IMR-90 (cell line): ENCODE results near the gene MXD4. TPM values are rescaled to one million over a fixed set of nuclear protein-coding genes. Genes with fewer than 3 reads are reported as not detected.

Experiments
- ATAC-seq: fragments of 200-7000 bp; cut with Tn5 transposase; 2 replicates; pipeline ENCODE4 v1.9.1; 2020; ENCODE audit warnings: low read depth, mild to moderate bottlenecking, moderate library complexity
- BruUV-seq: library from RNA; stranded (reverse); fragments of 400-500 nt; replicated peaks from 2 replicates; lab custom pipeline; 2021; lab: Mats Ljungman, UMichigan
- CTCF ChIA-PET: fragments of 300-600 bp; formaldehyde crosslinking; extraction: SDS; loops from one replicate; lab custom pipeline; 2021; ENCODE audit warnings: antibody characterized with exemption; lab: Yijun Ruan, JAX
- POLR2A ChIA-PET: fragments of 300-600 bp; sonication (Branson Sonifier 250); formaldehyde crosslinking; loops from one replicate; lab custom pipeline; 2022; ENCODE audit warnings: antibody characterized with exemption; ENCODE audit not compliant: unreplicated experiment; lab: Charles Lee
- DNase-seq: peaks from one replicate; pipeline ENCODE4 v3.0.0; 2013
- H2AFZ ChIP-seq: replicated peaks from 2 replicates; pipeline ENCODE3; 2013; ENCODE audit warnings: low read length, mild to moderate bottlenecking; ENCODE audit not compliant: poor library complexity
- H2AK5ac ChIP-seq: 2 replicates; pipeline ENCODE4 v1.6.1; 2013; ENCODE audit warnings: low read depth, low read length, inconsistent platforms
- H2AK9ac ChIP-seq: replicated peaks from 2 replicates; pipeline ENCODE3; 2013; ENCODE audit warnings: mild to moderate bottlenecking, low read depth, low read length, moderate library complexity; ENCODE audit not compliant: poor library complexity
- H2BK120ac ChIP-seq: 2 replicates; pipeline ENCODE4 v1.6.1; 2013; ENCODE audit warnings: low read depth, low read length, inconsistent platforms
- H2BK15ac ChIP-seq: 3 replicates; pipeline ENCODE4 v1.6.1; 2013; ENCODE audit warnings: low read depth, low read length, inconsistent platforms
- H2BK20ac ChIP-seq: 2 replicates; pipeline ENCODE4 v1.6.1; 2013; ENCODE audit warnings: low read depth, mild to moderate bottlenecking, inconsistent platforms, low read length, moderate library complexity
- H2BK5ac ChIP-seq: 2 replicates; pipeline ENCODE4 v1.6.1; 2013; ENCODE audit warnings: mild to moderate bottlenecking, low read depth, low read length, inconsistent platforms; ENCODE audit not compliant: poor library complexity, severe bottlenecking
- H3K14ac ChIP-seq: replicated peaks from 2 replicates; pipeline ENCODE4 v1.6.1; 2013; ENCODE audit warnings: low read depth, low read length, inconsistent platforms
- H3K18ac ChIP-seq: 2 replicates; pipeline ENCODE4 v1.6.1; 2013; ENCODE audit warnings: low read depth, low read length, control low read depth
- H3K23ac ChIP-seq: 2 replicates; pipeline ENCODE4 v1.6.1; 2013; ENCODE audit warnings: low read depth, low read length, inconsistent platforms
- H3K27ac ChIP-seq: 2 replicates; pipeline ENCODE4 v1.5.1; 2013; ENCODE audit warnings: mild to moderate bottlenecking, control low read depth, low read length; ENCODE audit not compliant: insufficient read depth
- H3K27me3 ChIP-seq: 2 replicates; pipeline ENCODE4 v1.6.1; 2013; ENCODE audit warnings: low read length; ENCODE audit not compliant: control insufficient read depth, insufficient read depth
- H3K36me3 ChIP-seq: 2 replicates; pipeline ENCODE4 v1.6.1; 2013; ENCODE audit warnings: low read length, mixed read lengths; ENCODE audit not compliant: control insufficient read depth, insufficient read depth
- H3K4ac ChIP-seq: 2 replicates; pipeline ENCODE4 v1.6.1; 2013; ENCODE audit warnings: low read depth, low read length, inconsistent platforms
- H3K4me1 ChIP-seq: 2 replicates; pipeline ENCODE4 v1.6.1; 2013; ENCODE audit warnings: low read length, mixed read lengths; ENCODE audit not compliant: control insufficient read depth, insufficient read depth
- H3K4me2 ChIP-seq: 2 replicates; pipeline ENCODE4 v1.6.1; 2013; ENCODE audit warnings: low read depth, mild to moderate bottlenecking, control low read depth, low read length, moderate library complexity
- H3K4me3 ChIP-seq: 2 replicates; pipeline ENCODE4 v1.5.1; 2013; ENCODE audit warnings: low read depth, mild to moderate bottlenecking, control low read depth, low read length, moderate library complexity; ENCODE audit not compliant: insufficient read depth
- H3K56ac ChIP-seq: 2 replicates; pipeline ENCODE4 v1.6.1; 2013; ENCODE audit warnings: low read length, inconsistent platforms; ENCODE audit not compliant: insufficient read depth; ENCODE audit errors: extremely low read depth
- H3K79me1 ChIP-seq, 2 experiments: 2 replicates each; pipeline ENCODE4 v1.6.1; 2013; ENCODE audit warnings: low read length in 2 of 2, inconsistent platforms in 1 of 2, low read depth in 1 of 2
- H3K9ac ChIP-seq: 2 replicates; pipeline ENCODE4 v1.6.1; 2013; ENCODE audit warnings: low read depth, low read length, control low read depth
- H3K9me1 ChIP-seq: 2 replicates; pipeline ENCODE4 v1.6.1; 2013; ENCODE audit warnings: low read length, inconsistent platforms; ENCODE audit not compliant: insufficient read depth
- H3K9me3 ChIP-seq: 2 replicates; pipeline ENCODE4 v1.6.1; 2013; ENCODE audit warnings: low read length; ENCODE audit not compliant: control insufficient read depth, insufficient read depth
- H4K20me1 ChIP-seq: 2 replicates; pipeline ENCODE4 v1.6.1; 2013; ENCODE audit warnings: low read length, inconsistent platforms; ENCODE audit not compliant: insufficient read depth
- H4K5ac ChIP-seq: 2 replicates; pipeline ENCODE4 v1.6.1; 2013; ENCODE audit warnings: mild to moderate bottlenecking, low read depth, low read length, control low read depth
- H4K8ac ChIP-seq, 2 experiments: 2 replicates each; pipeline ENCODE4 v1.6.1; 2013; ENCODE audit warnings: low read depth in 2 of 2, low read length in 2 of 2, control low read depth in 1 of 2, inconsistent platforms in 1 of 2
- H4K91ac ChIP-seq: 2 replicates; pipeline ENCODE4 v1.6.1; 2013; ENCODE audit warnings: low read depth, low read length, inconsistent platforms; ENCODE audit not compliant: insufficient read depth
- BHLHE40 ChIP-seq: fragments of 150-350 bp; IDR thresholded peaks from 2 replicates; pipeline ENCODE4 v1.6.1; 2016; ENCODE audit warnings: mild to moderate bottlenecking, low read depth, low read length
- CEBPB ChIP-seq: IDR thresholded peaks from 2 replicates; pipeline ENCODE4 v1.6.1; 2012; ENCODE audit warnings: low read depth, low read length, improper control_type of control experiment
- CHD1 ChIP-seq: IDR thresholded peaks from 2 replicates; pipeline ENCODE4 v1.6.1; 2012; ENCODE audit warnings: low read depth, low read length, improper control_type of control experiment
- ELK1 ChIP-seq: fragments of 150-350 bp; IDR thresholded peaks from 2 replicates; pipeline ENCODE4 v1.6.1; 2016; ENCODE audit warnings: low read depth, mild to moderate bottlenecking, low read length, moderate library complexity, borderline replicate concordance
- FOS ChIP-seq: fragments of 150-350 bp; IDR thresholded peaks from 2 replicates; pipeline ENCODE4 v1.6.1; 2016; ENCODE audit warnings: low read depth, low read length
- MAFK ChIP-seq: IDR thresholded peaks from 2 replicates; pipeline ENCODE4 v1.6.1; 2012; ENCODE audit warnings: low read depth, low read length, improper control_type of control experiment
- MAZ ChIP-seq: IDR thresholded peaks from 2 replicates; pipeline ENCODE4 v1.6.1; 2012; ENCODE audit warnings: low read depth, mild to moderate bottlenecking, low read length, improper control_type of control experiment, moderate library complexity, borderline replicate concordance
- MXI1 ChIP-seq: IDR thresholded peaks from 2 replicates; pipeline ENCODE4 v1.6.1; 2012; ENCODE audit warnings: low read depth, mild to moderate bottlenecking, low read length, moderate library complexity, borderline replicate concordance
- NFE2L2 ChIP-seq: fragments of 150-350 bp; IDR thresholded peaks from 2 replicates; pipeline ENCODE4 v1.6.1; 2016; ENCODE audit warnings: low read depth, mild to moderate bottlenecking, low read length
- POLR2A ChIP-seq: IDR thresholded peaks from 2 replicates; pipeline ENCODE4 v1.6.1; 2012; ENCODE audit warnings: mild to moderate bottlenecking, low read depth, low read length
- RAD21 ChIP-seq: IDR thresholded peaks from 2 replicates; pipeline ENCODE4 v1.6.1; 2012; ENCODE audit warnings: low read length, improper control_type of control experiment
- RCOR1 ChIP-seq: IDR thresholded peaks from 2 replicates; pipeline ENCODE4 v1.6.1; 2012; ENCODE audit warnings: mild to moderate bottlenecking, low read length, improper control_type of control experiment; ENCODE audit not compliant: insufficient replicate concordance
- RFX5 ChIP-seq: IDR thresholded peaks from 2 replicates; pipeline ENCODE4 v1.8.0; 2012; ENCODE audit warnings: low read depth, mild to moderate bottlenecking, low read length, moderate library complexity
- SMC3 ChIP-seq: fragments of 150-350 bp; IDR thresholded peaks from 2 replicates; pipeline ENCODE4 v1.6.1; 2016; ENCODE audit warnings: low read depth, mild to moderate bottlenecking, antibody characterized with exemption, low read length, moderate library complexity
- WGBS, 2 experiments: methylation state at CpG; one replicate each; pipeline versions ENCODE4 v1.1.5 to v1.1.7; 2013; ENCODE audit warnings: missing lambda C conversion rate in 2 of 2; ENCODE audit not compliant: insufficient read length in 1 of 2; ENCODE audit errors: extremely low coverage in 2 of 2; 5-methylcytosine and 5-hydroxymethylcytosine counted together
- dilution Hi-C: fragments of 300-500 bp; cut with HindIII; formaldehyde crosslinking; loops from one replicate; pipeline ENCODE4 v1.14.3; 2018; ENCODE audit warnings: low sequenced_read_pairs; ENCODE audit not compliant: unreplicated experiment
- in situ Hi-C: fragments of 300-500 bp; cut with MboI; formaldehyde crosslinking; loops from 3 replicates; pipeline ENCODE4 v1.14.3; 2019; ENCODE audit warnings: low sequenced_read_pairs, inconsistent platforms, mixed read lengths
- intact Hi-C: fragments of 100-400 bp; cut with micrococcal nuclease; formaldehyde crosslinking; loops from 2 replicates; pipeline ENCODE4 v1.10.0; 2022
- polyA plus RNA-seq, 3 experiments: library from polyadenylated mRNA; depleted of rRNA; stranded (reverse); fragments of >200 nt; gene quantifications; 2 replicates each; pipeline ENCODE4 v1.2.3, GENCODE V29; 2012; ENCODE audit warnings: low replicate concordance in 1 of 3
- total RNA-seq: library from RNA; depleted of rRNA; stranded (reverse); fragments of >200 nt; gene quantifications from 2 replicates; pipeline ENCODE4 v1.2.3, GENCODE V29; 2012
- TF ChIP-seq, protein P1 (sequence below): conservative IDR thresholded peaks from 2 replicates; pipeline ENCODE4 v1.5.1; 2012; ENCODE audit warnings: mild to moderate bottlenecking, low read depth, low read length, improper control_type of control experiment
- TF ChIP-seq, protein P2 (sequence below): fragments of 150-350 bp; IDR thresholded peaks from 2 replicates; pipeline ENCODE4 v1.6.1; 2017; ENCODE audit warnings: mild to moderate bottlenecking, antibody characterized with exemption, low read length, low read depth

MXD4 gene
- total and polyA plus RNA-seq, 2 of the 4 experiments (the other 2 are of a cell fraction): 22.8 to 54.4 TPM

GRCh38 chr4:2251073-2251794, 10.7 kb downstream of the MXD4 start:
- intact Hi-C loops (no loop called here), in situ Hi-C loops (no loop called here), dilution Hi-C loops (no loop called here)
- Histone ChIP-seq H3K9me1 (0 out of 2 replicates have a peak, but pooled peaks cover 3% of the 10 kb centered on the region), H4K20me1 (peaks cover 47% of the 10 kb centered on the region), H3K27me3 (no peaks in the 10 kb centered on the region), H3K79me1 (peaks cover 7 to 31% of the 10 kb centered on the region in 2 experiments; a peak in 3 of 4 replicates), H3K27ac (no peak overlapping the region), H3K9ac (no peak overlapping the region), H4K91ac (no peak overlapping the region), H3K36me3 (peaks cover 65% of the 10 kb centered on the region), H3K23ac (no peak overlapping the region), H3K18ac (no peak overlapping the region), H3K4me1 (peaks cover 1% of the 10 kb centered on the region; the same call in 1 of the 2 replicates), H2BK120ac (no peak overlapping the region), H3K4me2 (no peak overlapping the region), H3K14ac (no peak overlapping the region), H3K56ac (no peak overlapping the region), H2BK20ac (no peak overlapping the region), H4K5ac (no peak overlapping the region), H3K9me3 (no peaks in the 10 kb centered on the region), H2AK9ac (no peak overlapping the region), H2AFZ (peak overlapping the region; percentile 0), H3K4ac (no peak overlapping the region), H4K8ac (no peak overlapping the region), H3K4me3 (no peak overlapping the region), H2BK5ac (no peak overlapping the region), H2AK5ac (no peak overlapping the region), H2BK15ac (no peak overlapping the region)
- no TSS peak for BruUV-seq
- 90% methylated on average over 12 of the region's 25 CpGs; no CpG with 5 or more reads in 1 of the 2 experiments for WGBS, 2 experiments
- TF ChIP-seq RAD21 (no peak), POLR2A (no peak), BHLHE40 (no peak), RFX5 (no peak), NFE2L2 (no peak), SMC3 (no peak), MAZ (no peak), CHD1 (no peak), RCOR1 (no peak), MXI1 (no peak), CEBPB (no peak), MAFK (no peak), FOS (no peak), ELK1 (no peak)
- TF ChIP-seq, protein P1, sequence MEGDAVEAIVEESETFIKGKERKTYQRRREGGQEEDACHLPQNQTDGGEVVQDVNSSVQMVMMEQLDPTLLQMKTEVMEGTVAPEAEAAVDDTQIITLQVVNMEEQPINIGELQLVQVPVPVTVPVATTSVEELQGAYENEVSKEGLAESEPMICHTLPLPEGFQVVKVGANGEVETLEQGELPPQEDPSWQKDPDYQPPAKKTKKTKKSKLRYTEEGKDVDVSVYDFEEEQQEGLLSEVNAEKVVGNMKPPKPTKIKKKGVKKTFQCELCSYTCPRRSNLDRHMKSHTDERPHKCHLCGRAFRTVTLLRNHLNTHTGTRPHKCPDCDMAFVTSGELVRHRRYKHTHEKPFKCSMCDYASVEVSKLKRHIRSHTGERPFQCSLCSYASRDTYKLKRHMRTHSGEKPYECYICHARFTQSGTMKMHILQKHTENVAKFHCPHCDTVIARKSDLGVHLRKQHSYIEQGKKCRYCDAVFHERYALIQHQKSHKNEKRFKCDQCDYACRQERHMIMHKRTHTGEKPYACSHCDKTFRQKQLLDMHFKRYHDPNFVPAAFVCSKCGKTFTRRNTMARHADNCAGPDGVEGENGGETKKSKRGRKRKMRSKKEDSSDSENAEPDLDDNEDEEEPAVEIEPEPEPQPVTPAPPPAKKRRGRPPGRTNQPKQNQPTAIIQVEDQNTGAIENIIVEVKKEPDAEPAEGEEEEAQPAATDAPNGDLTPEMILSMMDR: no peak
- TF ChIP-seq, protein P2, sequence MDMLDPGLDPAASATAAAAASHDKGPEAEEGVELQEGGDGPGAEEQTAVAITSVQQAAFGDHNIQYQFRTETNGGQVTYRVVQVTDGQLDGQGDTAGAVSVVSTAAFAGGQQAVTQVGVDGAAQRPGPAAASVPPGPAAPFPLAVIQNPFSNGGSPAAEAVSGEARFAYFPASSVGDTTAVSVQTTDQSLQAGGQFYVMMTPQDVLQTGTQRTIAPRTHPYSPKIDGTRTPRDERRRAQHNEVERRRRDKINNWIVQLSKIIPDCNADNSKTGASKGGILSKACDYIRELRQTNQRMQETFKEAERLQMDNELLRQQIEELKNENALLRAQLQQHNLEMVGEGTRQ: no peak
- DNase-seq: no peak
- CTCF ChIA-PET: no interaction called here
- no peak for ATAC-seq
- POLR2A ChIA-PET: no interaction called here
